Measurements from ENCODE around the gene EIF5B. TPM values are rescaled to one million over a fixed set of nuclear protein-coding genes. Genes with fewer than 3 reads are reported as not detected.

EIF5B gene
- polyA plus RNA-seq, 1 experiment: 4.8 TPM

- no peak for DNase-seq (ENCODE audit: low read depth)
- TF ChIP-seq CTCF (IDR thresholded peaks at IDR 0.05; ENCODE audit: insufficient read depth, low read depth, low read length): no peak
- CTCF ChIA-PET: interaction anchor here (0.7 to 1.8 kb wide), 2 partner anchors 9 to 62 kb away, joined by 3 to 8 read pairs; partner anchors contain the start of gene EIF5B
- POLR2A ChIA-PET: no interaction called here
- Histone ChIP-seq H3K36me3 (ENCODE audit: control insufficient read depth, insufficient read depth, low read length) (peaks cover 7% of the 10 kb centered on the region; the same call in 1 of the 2 replicates), H3K4me3 (ENCODE audit: low read depth, low read length) (no peak overlapping the region), H3K27me3 (ENCODE audit: control insufficient read depth, insufficient read depth, low read length) (no peaks in the 10 kb centered on the region)
These were observed 61.9 kb downstream of the EIF5B start for GRCh38 chr2:99399063-99399462.

- Histone ChIP-seq H3K27me3 (ENCODE audit: control insufficient read depth, insufficient read depth, low read length) (no peaks in the 10 kb centered on the region), H3K4me3 (ENCODE audit: low read depth, low read length) (no peak overlapping the region), H3K36me3 (ENCODE audit: control insufficient read depth, insufficient read depth, low read length) (peaks cover 9% of the 10 kb centered on the region; the same call in 1 of the 2 replicates)
- POLR2A ChIA-PET: no interaction called here
- DNase-seq (ENCODE audit: low read depth): no peak
- TF ChIP-seq CTCF (IDR thresholded peaks at IDR 0.05; ENCODE audit: insufficient read depth, low read depth, low read length): no peak
- CTCF ChIA-PET: interaction anchor here (1.2 to 1.8 kb wide), 2 partner anchors 11 to 63 kb away, joined by 3 to 8 read pairs; partner anchors contain the start of gene EIF5B
These were observed 62.6 kb downstream of the EIF5B start for GRCh38 chr2:99399795-99400194.

- TF ChIP-seq CTCF (IDR thresholded peaks at IDR 0.05; ENCODE audit: insufficient read depth, low read depth, low read length): no peak
- POLR2A ChIA-PET: no interaction called here
- no peak for DNase-seq (ENCODE audit: low read depth)
- no peaks in the 10 kb centered on the region for H3K27me3 ChIP-seq (ENCODE audit: control insufficient read depth, insufficient read depth, low read length)
- H3K4me3 ChIP-seq (ENCODE audit: low read depth, low read length): no peak overlapping the region
- CTCF ChIA-PET: interaction anchor here (1.0 to 1.6 kb wide), 2 partner anchors 65 kb away, joined by 4 read pairs; partner anchors contain the start of gene EIF5B
- H3K36me3 ChIP-seq (ENCODE audit: control insufficient read depth, insufficient read depth, low read length): peaks cover 8% of the 10 kb centered on the region
These were observed 64.7 kb downstream of the EIF5B start for GRCh38 chr2:99401841-99402240.

GRCh38 chr2:99403084-99403483, 65.9 kb downstream of the EIF5B start:
- H3K4me3 ChIP-seq (ENCODE audit: low read depth, low read length): no peak overlapping the region
- DNase-seq (ENCODE audit: low read depth): no peak
- TF ChIP-seq CTCF (IDR thresholded peaks at IDR 0.05; ENCODE audit: insufficient read depth, low read depth, low read length): no peak
- ChIA-PET POLR2A (no interaction called here), CTCF (interaction anchor here (0.6 to 1.8 kb wide), 9 partner anchors 18 to 226 kb away, joined by 3 to 7 read pairs (median 4); partner anchors contain the start of genes EIF5B, MITD1, MRPL30 and REV1)
- H3K27me3 ChIP-seq (ENCODE audit: control insufficient read depth, insufficient read depth, low read length): no peaks in the 10 kb centered on the region
- H3K36me3 ChIP-seq (ENCODE audit: control insufficient read depth, insufficient read depth, low read length): peaks cover 8% of the 10 kb centered on the region

GRCh38 chr2:99403524-99403923, 66.3 kb downstream of the EIF5B start:
- Histone ChIP-seq H3K4me3 (ENCODE audit: low read depth, low read length) (no peak overlapping the region), H3K27me3 (ENCODE audit: control insufficient read depth, insufficient read depth, low read length) (no peaks in the 10 kb centered on the region), H3K36me3 (ENCODE audit: control insufficient read depth, insufficient read depth, low read length) (peaks cover 8% of the 10 kb centered on the region)
- ChIA-PET POLR2A (no interaction called here), CTCF (interaction anchor here (0.6 to 1.8 kb wide), 8 partner anchors 18 to 227 kb away, joined by 3 to 7 read pairs (median 4); partner anchors contain the start of genes EIF5B, MITD1, MRPL30 and REV1)
- no peak for DNase-seq (ENCODE audit: low read depth)
- TF ChIP-seq CTCF (IDR thresholded peaks at IDR 0.05; ENCODE audit: insufficient read depth, low read depth, low read length): no peak; the same call in 1 of the 2 replicates

All from BJ (cell line).